GM12801 (cell line): Measurements from ENCODE around the gene CCDC71L.

Experiments used
- TF ChIP-seq, protein P1 (sequence below): IDR thresholded peaks from one replicate; pipeline ENCODE4 v1.5.1; 2011; ENCODE audit warnings: control low read depth; ENCODE audit not compliant: insufficient read length; ENCODE audit errors: extremely low read depth

CCDC71L gene

DNA sequence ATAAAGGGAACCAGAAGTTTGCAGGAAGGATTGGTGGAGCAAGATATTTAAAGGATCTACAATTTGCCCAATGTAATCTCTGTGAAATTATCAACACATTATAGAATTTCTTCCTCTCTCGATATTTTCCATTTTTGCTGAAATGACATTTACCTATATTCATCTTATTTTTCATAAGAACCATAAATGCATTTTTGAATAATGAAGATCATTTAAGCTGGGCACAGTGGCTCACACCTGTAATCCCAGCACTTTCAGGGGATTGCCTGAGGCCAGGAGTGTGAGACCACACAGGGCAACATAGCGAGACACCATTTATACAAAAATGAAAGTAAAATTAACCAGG lies 37.7 kb downstream of the CCDC71L start:
- TF ChIP-seq, protein P1, sequence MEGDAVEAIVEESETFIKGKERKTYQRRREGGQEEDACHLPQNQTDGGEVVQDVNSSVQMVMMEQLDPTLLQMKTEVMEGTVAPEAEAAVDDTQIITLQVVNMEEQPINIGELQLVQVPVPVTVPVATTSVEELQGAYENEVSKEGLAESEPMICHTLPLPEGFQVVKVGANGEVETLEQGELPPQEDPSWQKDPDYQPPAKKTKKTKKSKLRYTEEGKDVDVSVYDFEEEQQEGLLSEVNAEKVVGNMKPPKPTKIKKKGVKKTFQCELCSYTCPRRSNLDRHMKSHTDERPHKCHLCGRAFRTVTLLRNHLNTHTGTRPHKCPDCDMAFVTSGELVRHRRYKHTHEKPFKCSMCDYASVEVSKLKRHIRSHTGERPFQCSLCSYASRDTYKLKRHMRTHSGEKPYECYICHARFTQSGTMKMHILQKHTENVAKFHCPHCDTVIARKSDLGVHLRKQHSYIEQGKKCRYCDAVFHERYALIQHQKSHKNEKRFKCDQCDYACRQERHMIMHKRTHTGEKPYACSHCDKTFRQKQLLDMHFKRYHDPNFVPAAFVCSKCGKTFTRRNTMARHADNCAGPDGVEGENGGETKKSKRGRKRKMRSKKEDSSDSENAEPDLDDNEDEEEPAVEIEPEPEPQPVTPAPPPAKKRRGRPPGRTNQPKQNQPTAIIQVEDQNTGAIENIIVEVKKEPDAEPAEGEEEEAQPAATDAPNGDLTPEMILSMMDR = no peak

DNA sequence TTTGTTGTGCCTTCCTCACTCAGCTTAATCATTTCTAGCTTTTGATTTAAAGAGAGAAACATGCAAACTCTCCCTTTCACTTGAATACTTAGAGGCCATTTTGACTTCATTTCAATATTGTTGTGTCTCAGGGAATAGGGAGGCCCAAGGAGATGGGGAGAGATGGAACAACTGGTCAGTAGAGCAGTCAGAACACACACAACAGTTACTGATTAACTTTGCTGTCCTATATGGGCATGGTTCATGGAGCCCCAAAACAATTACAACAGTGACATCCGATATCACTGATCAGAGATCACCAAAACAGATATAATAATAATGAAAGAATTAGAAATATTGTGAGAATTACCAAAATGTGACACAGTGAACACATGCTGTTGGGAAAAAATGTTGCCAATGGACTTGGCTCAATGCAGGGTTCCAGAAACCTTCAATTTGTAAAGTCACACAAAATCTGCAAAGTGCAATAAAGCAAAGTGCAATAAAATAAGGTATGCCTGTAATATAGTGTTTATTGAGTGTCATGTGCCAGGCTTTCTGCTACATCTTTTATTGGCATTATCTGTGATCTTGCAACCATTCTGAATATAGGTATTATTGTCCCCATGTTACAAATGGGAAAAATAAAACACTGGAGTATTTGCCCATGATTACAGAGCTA lies 38.2 kb downstream of the CCDC71L start:
- TF ChIP-seq, protein P1 = no peak

DNA sequence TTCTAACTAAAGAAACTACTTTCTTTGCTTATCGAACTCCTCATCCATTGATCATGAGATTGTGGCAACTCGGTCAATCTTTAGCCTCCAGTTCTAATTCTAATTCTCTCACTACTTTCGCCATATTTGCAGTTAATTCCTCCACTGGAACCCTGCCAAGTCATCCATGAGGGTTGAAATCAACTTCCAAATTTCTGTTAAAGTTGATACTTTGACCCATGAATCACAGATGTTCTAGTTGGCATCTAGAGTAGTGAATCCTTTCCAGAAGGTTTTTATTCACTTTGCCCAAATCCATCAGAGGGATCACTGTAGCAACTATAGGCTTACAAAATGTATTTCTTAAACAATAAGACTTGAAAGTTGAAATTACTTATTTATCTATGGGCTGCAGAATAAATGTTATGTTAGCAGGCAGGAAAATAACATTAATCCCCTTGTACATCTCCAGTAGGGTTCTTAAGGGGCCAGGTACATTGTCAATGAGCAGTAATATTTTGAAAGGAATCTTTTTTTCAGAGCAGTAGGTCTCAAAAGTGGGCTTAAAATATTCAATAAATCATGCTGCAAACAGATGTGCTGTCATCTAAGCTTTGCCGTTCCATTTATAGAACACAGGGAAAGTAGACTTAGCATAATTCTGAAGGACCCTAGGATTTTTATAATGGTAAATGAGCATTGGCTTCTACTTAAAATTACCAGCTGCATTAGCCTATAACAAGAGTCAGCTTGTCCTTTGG lies 39.4 kb downstream of the CCDC71L start:
- TF ChIP-seq, protein P1 = no peak

DNA sequence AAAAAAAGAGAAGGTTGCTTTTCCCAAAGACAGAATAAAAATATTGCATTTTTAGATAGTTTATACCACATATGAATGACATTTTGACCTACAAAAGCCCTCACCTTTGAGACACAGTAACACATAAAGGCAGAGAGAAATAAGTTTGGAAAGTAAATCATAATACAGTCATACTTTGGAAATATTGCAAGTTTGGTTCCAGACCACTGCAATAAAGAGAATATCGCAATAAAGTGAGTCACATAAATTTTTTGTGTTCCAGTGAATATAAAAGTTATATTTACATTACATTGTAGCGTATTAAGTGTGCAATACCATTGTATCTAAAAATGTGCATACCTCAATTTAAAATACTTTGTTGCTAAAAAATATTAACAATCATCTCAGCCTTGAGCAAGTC lies 40.3 kb downstream of the CCDC71L start:
- TF ChIP-seq, protein P1 = no peak

DNA sequence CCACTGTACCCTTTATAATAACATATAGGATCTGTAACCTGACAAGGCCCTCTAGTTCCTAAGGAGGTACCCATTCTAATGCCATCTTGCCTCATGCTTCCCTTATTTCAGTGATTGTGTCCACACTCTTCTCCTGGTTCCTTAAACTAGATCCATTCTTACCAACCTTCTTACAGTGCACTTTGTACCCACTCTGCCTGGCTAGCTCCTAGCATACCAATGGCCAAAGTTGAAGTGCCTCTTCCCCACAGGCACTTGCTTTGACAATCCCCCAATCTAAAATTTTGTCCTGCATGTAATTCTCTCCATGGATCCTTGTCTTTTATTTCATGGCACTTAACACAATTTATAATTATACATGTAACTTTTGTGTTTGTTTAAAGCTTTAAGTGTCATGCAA lies 40.9 kb downstream of the CCDC71L start:
- TF ChIP-seq, protein P1 = no peak

DNA sequence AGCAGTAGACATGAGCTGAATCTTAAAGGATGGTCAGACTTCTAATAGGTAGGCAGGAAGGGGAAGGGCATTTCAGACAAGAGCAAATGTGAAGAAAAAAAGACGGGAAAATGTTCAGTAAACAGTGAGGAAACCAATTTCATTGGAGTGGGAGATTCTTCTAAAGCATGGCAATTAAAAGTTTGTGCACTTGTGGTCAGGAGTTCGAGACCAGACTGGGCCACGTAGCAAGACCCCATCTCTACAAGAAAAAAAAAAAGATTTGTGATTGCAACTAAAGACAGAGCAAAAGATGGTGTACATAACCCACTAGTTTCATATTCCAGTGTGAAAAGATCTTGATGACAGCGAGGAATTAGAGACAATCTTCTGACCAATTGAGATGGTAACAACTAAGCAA lies 41.7 kb downstream of the CCDC71L start:
- TF ChIP-seq, protein P1 = no peak

DNA sequence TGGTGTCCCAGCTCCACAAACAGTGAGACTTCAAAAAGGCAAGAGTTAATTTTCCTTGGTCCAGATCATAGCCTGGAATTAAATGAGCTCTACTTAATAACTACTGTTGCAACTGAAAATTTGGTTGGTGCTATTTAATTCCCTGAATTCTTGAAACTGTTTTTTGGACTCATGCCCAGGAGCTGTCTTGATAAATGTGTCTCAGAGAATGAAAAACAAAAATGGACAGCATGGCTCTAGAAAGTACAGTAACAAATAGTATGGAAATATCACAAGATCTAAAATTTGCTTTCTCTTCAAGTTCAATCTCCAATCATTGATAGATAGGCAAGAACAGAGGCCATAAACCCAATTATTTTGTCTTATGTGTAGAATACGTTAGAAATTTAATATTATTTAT lies 42.5 kb downstream of the CCDC71L start:
- TF ChIP-seq, protein P1 = no peak
